ENCODE measurements around the gene PTX3.

GRCh38 chr3:157460253-157460652, 23.6 kb downstream of the PTX3 start:
- TF ChIP-seq EZH2 (IDR thresholded peaks at IDR 0.05; ENCODE audit: insufficient read depth, poor library complexity, severe bottlenecking): no peak
- TF ChIP-seq EZH2phosphoT487 (IDR thresholded peaks at IDR 0.05; ENCODE audit: insufficient read depth, low read depth): no peak
